MM.1S (cell line): ENCODE measurements around the gene NEK11.
"Not testable (repeated sequence)": the region's sequence is repeated elsewhere in the genome, so short reads cannot be mapped to it uniquely, and the experiment has no call there.

Experiments
- DNase-seq: peaks from one replicate; pipeline ENCODE4 v3.0.0-alpha.2; 2015
- H2AFZ ChIP-seq: fragments of 300-600 bp; sonication (generic); 2 replicates; pipeline ENCODE4 v1.6.0; 2016; ENCODE audit warnings: antibody characterized with exemption, low read length
- H3F3A ChIP-seq: fragments of 300-600 bp; sonication (generic); 2 replicates; pipeline ENCODE4 v1.6.1; 2016; ENCODE audit warnings: mild to moderate bottlenecking, antibody characterized with exemption, low read length, moderate library complexity, mixed read lengths; ENCODE audit not compliant: insufficient read depth
- H3K27ac ChIP-seq: fragments of 300-600 bp; sonication (generic); 2 replicates; pipeline ENCODE4 v1.5.1; 2016; ENCODE audit warnings: mild to moderate bottlenecking, low read length
- H3K27me3 ChIP-seq: fragments of 300-600 bp; sonication (generic); replicated peaks from 2 replicates; pipeline ENCODE4 v1.6.0; 2016; ENCODE audit warnings: low read length; ENCODE audit not compliant: insufficient read depth
- H3K36me3 ChIP-seq: fragments of 300-600 bp; sonication (generic); replicated peaks from 2 replicates; pipeline ENCODE4 v1.6.1; 2016; ENCODE audit warnings: mild to moderate bottlenecking, low read length, mixed read lengths; ENCODE audit not compliant: insufficient read depth
- H3K4me1 ChIP-seq: fragments of 300-600 bp; sonication (generic); 2 replicates; pipeline ENCODE4 v1.6.1; 2016; ENCODE audit warnings: low read length, mixed read lengths
- H3K4me2 ChIP-seq: fragments of 300-600 bp; sonication (generic); 2 replicates; pipeline ENCODE4 v1.6.0; 2016; ENCODE audit warnings: low read depth, low read length
- H3K4me3 ChIP-seq: fragments of 300-600 bp; sonication (generic); 2 replicates; pipeline ENCODE4 v1.5.1; 2016; ENCODE audit warnings: low read length, mixed read lengths
- H3K79me2 ChIP-seq: fragments of 300-600 bp; sonication (generic); 2 replicates; pipeline ENCODE4 v1.6.1; 2016; ENCODE audit warnings: mixed run types, low read length, mixed read lengths
- H3K9ac ChIP-seq: fragments of 300-600 bp; sonication (generic); 2 replicates; pipeline ENCODE4 v1.6.1; 2016; ENCODE audit warnings: low read length, mixed read lengths
- H3K9me2 ChIP-seq: fragments of 300-600 bp; sonication (generic); replicated peaks from 2 replicates; pipeline ENCODE4 v1.6.1; 2016; ENCODE audit warnings: mild to moderate bottlenecking, low read length, mixed read lengths; ENCODE audit not compliant: insufficient read depth
- H3K9me3 ChIP-seq: fragments of 300-600 bp; sonication (generic); replicated peaks from 2 replicates; pipeline ENCODE4 v1.6.1; 2016; ENCODE audit warnings: mild to moderate bottlenecking, low read length, mixed read lengths; ENCODE audit not compliant: insufficient read depth
- H4K20me1 ChIP-seq: fragments of 300-600 bp; sonication (generic); 2 replicates; pipeline ENCODE4 v1.6.1; 2016; ENCODE audit warnings: mild to moderate bottlenecking, low read length, moderate library complexity, mixed read lengths; ENCODE audit not compliant: insufficient read depth
- CTCF ChIP-seq: fragments of 300-600 bp; sonication (generic); IDR thresholded peaks from 2 replicates; pipeline ENCODE4 v1.5.1; 2016; ENCODE audit warnings: antibody characterized with exemption, low read length, mixed read lengths
- EZH2 ChIP-seq: fragments of 300-600 bp; sonication (generic); optimal IDR thresholded peaks from 2 replicates; pipeline ENCODE3; 2017; ENCODE audit warnings: low read depth, mild to moderate bottlenecking, antibody characterized with exemption, low read length, mixed read lengths
- EZH2phosphoT487 ChIP-seq: fragments of 300-600 bp; sonication (generic); IDR thresholded peaks from 2 replicates; pipeline ENCODE4 v1.6.1; 2018; ENCODE audit warnings: antibody characterized with exemption, low read length

The NEK11 gene

GRCh38 chr3:131036200-131036816 is 9.6 kb downstream of the NEK11 start:
- H3K4me1 ChIP-seq: peaks cover 13% of the 10 kb centered on the region
- H3K9me3 ChIP-seq: no peaks in the 10 kb centered on the region
- no peak overlapping the region for H3K9ac ChIP-seq
- no peak overlapping the region for H3K4me3 ChIP-seq
- H3K4me2 ChIP-seq: no peak overlapping the region
- H3K27ac ChIP-seq: no peak overlapping the region
- no peaks in the 10 kb centered on the region for H3K79me2 ChIP-seq
- no peaks in the 10 kb centered on the region for H3K9me2 ChIP-seq
- H3K36me3 ChIP-seq: no peaks in the 10 kb centered on the region
- H4K20me1 ChIP-seq: no peaks in the 10 kb centered on the region
- H3K27me3 ChIP-seq: no peaks in the 10 kb centered on the region
- DNase-seq: no peak
- no peak for TF ChIP-seq CTCF
- TF ChIP-seq EZH2phosphoT487: no peak
- no peak for TF ChIP-seq EZH2
- H2AFZ ChIP-seq: no peak overlapping the region
- no peaks in the 10 kb centered on the region for H3F3A ChIP-seq

GRCh38 chr3:131036986-131037385 is 10.3 kb downstream of the NEK11 start:
- Histone ChIP-seq H3K4me3 (no peak overlapping the region), H3K79me2 (no peaks in the 10 kb centered on the region), H3K9ac (no peak overlapping the region), H4K20me1 (no peaks in the 10 kb centered on the region), H3K9me3 (no peaks in the 10 kb centered on the region), H3K27ac (no peak overlapping the region), H3F3A (no peaks in the 10 kb centered on the region), H2AFZ (no peak overlapping the region), H3K9me2 (no peaks in the 10 kb centered on the region), H3K27me3 (no peaks in the 10 kb centered on the region), H3K4me1 (peaks cover 20% of the 10 kb centered on the region), H3K4me2 (no peak overlapping the region), H3K36me3 (no peaks in the 10 kb centered on the region)
- no peak for DNase-seq
- TF ChIP-seq EZH2phosphoT487 (no peak), CTCF (no peak), EZH2 (no peak)

GRCh38 chr3:131038326-131038725 is 11.6 kb downstream of the NEK11 start:
- H3K36me3 ChIP-seq: no peaks in the 10 kb centered on the region
- H3K4me1 ChIP-seq: peaks cover 25% of the 10 kb centered on the region
- no peaks in the 10 kb centered on the region for H3K27me3 ChIP-seq
- H3K9ac ChIP-seq: no peak overlapping the region
- H4K20me1 ChIP-seq: no peaks in the 10 kb centered on the region
- H2AFZ ChIP-seq: no peak overlapping the region
- no peak for DNase-seq
- H3K4me2 ChIP-seq: no peak overlapping the region
- H3F3A ChIP-seq: no peaks in the 10 kb centered on the region
- H3K9me3 ChIP-seq: no peaks in the 10 kb centered on the region
- TF ChIP-seq EZH2 (no peak), CTCF (no peak), EZH2phosphoT487 (no peak)
- H3K27ac ChIP-seq: no peak overlapping the region
- no peak overlapping the region for H3K4me3 ChIP-seq
- H3K79me2 ChIP-seq: no peaks in the 10 kb centered on the region
- H3K9me2 ChIP-seq: no peaks in the 10 kb centered on the region

- H4K20me1 ChIP-seq, H3K79me2 ChIP-seq, H3K36me3 ChIP-seq, H3K9me2 ChIP-seq, H3K27ac ChIP-seq, H3K9ac ChIP-seq, H3F3A ChIP-seq, H3K27me3 ChIP-seq, H3K9me3 ChIP-seq, H3K4me3 ChIP-seq: not testable (repeated sequence)
- DNase-seq: peak; percentile 63
- peak overlapping the region; percentile 51; the same call in 1 of the 2 replicates for H2AFZ ChIP-seq
- peak overlapping the region; percentile 48; the same call in 1 of the 2 replicates for H3K4me2 ChIP-seq
- H3K4me1 ChIP-seq: peaks cover 29% of the 10 kb centered on the region
These were observed 15.8 kb downstream of the NEK11 start for GRCh38 chr3:131042271-131042985.
